ENCODE results near the gene KLF5.
"Not testable (repeated sequence)": the region's sequence is repeated elsewhere in the genome, so short reads cannot be mapped to it uniquely, and the experiment has no call there.

The KLF5 gene

GRCh38 chr13:73058736-73059459, at the start of gene KLF5:
Gene KLF5 (plus strand): TSS chr13:73059005. CDS start chr13:73059328, 323 bp downstream.
- peak; percentile 93 for DNase-seq

- no peak for DNase-seq
These were observed 47.1 kb upstream of the KLF5 start for GRCh38 chr13:73011751-73012150.

GRCh38 chr13:73015805-73016204, 43.0 kb upstream of the KLF5 start:
- DNase-seq: no peak

GRCh38 chr13:73018336-73018735, 40.5 kb upstream of the KLF5 start:
- no peak for DNase-seq

GRCh38 chr13:73025217-73026012, 33.4 kb upstream of the KLF5 start:
- DNase-seq: no peak

- no peak for DNase-seq
These were observed 23.9 kb upstream of the KLF5 start for GRCh38 chr13:73034901-73035300.

- DNase-seq: no peak
These were observed 23.1 kb upstream of the KLF5 start for GRCh38 chr13:73035660-73036059.

- DNase-seq: no peak
These were observed 22.2 kb upstream of the KLF5 start for GRCh38 chr13:73036566-73036965.

GRCh38 chr13:73038064-73038463, 20.7 kb upstream of the KLF5 start:
- no peak for DNase-seq

- DNase-seq: no peak
These were observed 19.4 kb upstream of the KLF5 start for GRCh38 chr13:73039201-73040108.

- no peak for DNase-seq
These were observed 18.3 kb upstream of the KLF5 start for GRCh38 chr13:73040484-73040883.

- no peak for DNase-seq
These were observed 17.7 kb upstream of the KLF5 start for GRCh38 chr13:73040968-73041596.

- no peak for DNase-seq
These were observed 13.8 kb upstream of the KLF5 start for GRCh38 chr13:73045031-73045430.

- DNase-seq: not testable (repeated sequence)
These were observed 10.2 kb upstream of the KLF5 start for GRCh38 chr13:73048615-73049014.

- no peak for DNase-seq
These were observed 4.1 kb upstream of the KLF5 start for GRCh38 chr13:73054712-73055111.

- no peak for DNase-seq
These were observed 2.8 kb upstream of the KLF5 start for GRCh38 chr13:73055813-73056564.

GRCh38 chr13:73056565-73056962, 2.2 kb upstream of the KLF5 start:
- no peak for DNase-seq

GRCh38 chr13:73057284-73058063, 1.3 kb upstream of the KLF5 start:
- DNase-seq: no peak

GRCh38 chr13:73058064-73058313, 816 bp upstream of the KLF5 start:
- DNase-seq: no peak

GRCh38 chr13:73058432-73058735, 421 bp upstream of the KLF5 start:
- DNase-seq: no peak

- DNase-seq: peak; percentile 36
These were observed 850 bp downstream of the KLF5 start for GRCh38 chr13:73059460-73060250.

Measured in NCI-H2171 (cell line).